Cardiac muscle cell (in vitro differentiated cells and primary cell): ENCODE data around the gene TRANK1. TPM values are rescaled to one million over a fixed set of nuclear protein-coding genes. Genes with fewer than 3 reads are reported as not detected.

ENCODE experiments used
- DNase-seq, 2 donors: peaks; one replicate each; pipeline versions ENCODE4 v3.0.0 to v3.0.0-alpha.2; 2010 to 2017; ENCODE audit warnings: low read depth in 1 of 2, low spot score in 1 of 2
- H3K27ac ChIP-seq: fragments of 200-600 bp; sonication (generic); 2 replicates; pipeline ENCODE4 v1.5.1; 2016
- H3K27me3 ChIP-seq: fragments of 200-600 bp; sonication (generic); 2 replicates; pipeline ENCODE4 v1.6.0; 2016; ENCODE audit warnings: control low read depth
- H3K36me3 ChIP-seq: fragments of 200-600 bp; sonication (generic); 2 replicates; pipeline ENCODE4 v1.5.1; 2016; ENCODE audit warnings: control low read depth
- H3K4me1 ChIP-seq: fragments of 200-600 bp; sonication (generic); 2 replicates; pipeline ENCODE4 v1.8.1; 2017; ENCODE audit warnings: low read depth, mild to moderate bottlenecking, mixed run types
- H3K4me3 ChIP-seq: fragments of 200-600 bp; sonication (generic); 2 replicates; pipeline ENCODE4 v1.5.1; 2016; ENCODE audit warnings: mild to moderate bottlenecking
- H3K9me3 ChIP-seq: fragments of 200-600 bp; sonication (generic); 2 replicates; pipeline ENCODE4 v1.5.1; 2017; ENCODE audit warnings: low read depth, mild to moderate bottlenecking, control low read depth
- polyA plus RNA-seq: library from polyadenylated mRNA; unstranded; fragments of >200 nt; fragmentation: Nextera tagmentation; extraction: Ambion mirVana; gene quantifications from 2 replicates; pipeline ENCODE4 v1.2.1, GENCODE V29; 2016
- total RNA-seq: library from RNA; depleted of rRNA; stranded (reverse); fragments of >200 nt; gene quantifications from 2 replicates; pipeline ENCODE4 v1.2.3, GENCODE V29; 2016
- TF ChIP-seq, protein P1 (sequence below): IDR thresholded peaks from 2 replicates; pipeline ENCODE4 v1.5.1; 2012; ENCODE audit warnings: low read depth, mild to moderate bottlenecking, low read length

TRANK1 gene
- total and polyA plus RNA-seq, 2 experiments from 2014 or later: 1.9 to 8.2 TPM

DNA sequence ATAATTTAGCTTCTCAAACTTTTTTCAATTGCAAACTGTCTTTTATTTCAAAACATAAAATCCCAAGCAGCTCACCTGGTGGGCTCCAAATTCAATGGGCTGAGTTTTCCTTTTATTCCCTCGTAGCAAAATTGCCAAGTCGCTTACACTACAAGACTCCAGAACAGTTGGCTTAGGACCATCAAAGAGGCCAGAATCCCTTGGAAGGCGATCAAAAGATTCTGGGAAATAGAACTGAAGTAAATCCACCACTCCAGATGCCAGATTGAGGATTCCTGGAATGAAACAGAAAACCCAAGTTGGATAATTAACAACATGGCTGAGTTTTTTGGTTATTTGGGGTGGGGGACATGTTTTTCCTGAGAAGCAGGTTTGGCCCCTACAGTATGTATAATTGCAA lies 92.8 kb downstream of the TRANK1 start:
- Histone ChIP-seq H3K27me3 (no peaks in the 10 kb centered on the region), H3K36me3 (peaks cover 5% of the 10 kb centered on the region), H3K9me3 (no peaks in the 10 kb centered on the region), H3K4me3 (no peak overlapping the region), H3K27ac (no peak overlapping the region), H3K4me1 (no peaks in the 10 kb centered on the region)
- TF ChIP-seq, protein P1, sequence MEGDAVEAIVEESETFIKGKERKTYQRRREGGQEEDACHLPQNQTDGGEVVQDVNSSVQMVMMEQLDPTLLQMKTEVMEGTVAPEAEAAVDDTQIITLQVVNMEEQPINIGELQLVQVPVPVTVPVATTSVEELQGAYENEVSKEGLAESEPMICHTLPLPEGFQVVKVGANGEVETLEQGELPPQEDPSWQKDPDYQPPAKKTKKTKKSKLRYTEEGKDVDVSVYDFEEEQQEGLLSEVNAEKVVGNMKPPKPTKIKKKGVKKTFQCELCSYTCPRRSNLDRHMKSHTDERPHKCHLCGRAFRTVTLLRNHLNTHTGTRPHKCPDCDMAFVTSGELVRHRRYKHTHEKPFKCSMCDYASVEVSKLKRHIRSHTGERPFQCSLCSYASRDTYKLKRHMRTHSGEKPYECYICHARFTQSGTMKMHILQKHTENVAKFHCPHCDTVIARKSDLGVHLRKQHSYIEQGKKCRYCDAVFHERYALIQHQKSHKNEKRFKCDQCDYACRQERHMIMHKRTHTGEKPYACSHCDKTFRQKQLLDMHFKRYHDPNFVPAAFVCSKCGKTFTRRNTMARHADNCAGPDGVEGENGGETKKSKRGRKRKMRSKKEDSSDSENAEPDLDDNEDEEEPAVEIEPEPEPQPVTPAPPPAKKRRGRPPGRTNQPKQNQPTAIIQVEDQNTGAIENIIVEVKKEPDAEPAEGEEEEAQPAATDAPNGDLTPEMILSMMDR: no peak
- DNase-seq: peak in 1 of 2 donors; percentile 33

DNA sequence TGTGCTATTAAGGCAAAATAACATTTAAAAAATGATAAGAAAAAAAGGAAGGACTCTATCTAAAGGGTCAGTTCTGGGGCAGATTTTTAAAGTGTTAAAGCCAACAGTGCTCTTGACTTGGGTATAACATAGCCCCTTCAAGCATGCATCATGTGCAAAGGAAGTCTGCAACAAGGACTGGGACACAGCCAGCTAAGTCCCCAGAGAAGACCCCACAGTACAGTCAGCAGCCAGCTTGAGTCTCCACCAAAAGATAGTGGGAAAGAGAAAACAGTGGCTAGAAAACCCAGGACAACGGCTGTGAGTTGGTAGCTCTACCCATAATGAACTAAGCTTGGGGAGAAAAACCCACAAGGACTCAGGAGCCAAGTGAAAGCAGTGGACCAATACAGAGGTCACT lies 94.1 kb downstream of the TRANK1 start:
- Histone ChIP-seq H3K4me1 (no peaks in the 10 kb centered on the region), H3K4me3 (no peak overlapping the region), H3K36me3 (peaks cover 5% of the 10 kb centered on the region), H3K9me3 (no peaks in the 10 kb centered on the region), H3K27me3 (no peaks in the 10 kb centered on the region), H3K27ac (no peak overlapping the region)
- TF ChIP-seq, protein P1: no peak
- DNase-seq: no peak

DNA sequence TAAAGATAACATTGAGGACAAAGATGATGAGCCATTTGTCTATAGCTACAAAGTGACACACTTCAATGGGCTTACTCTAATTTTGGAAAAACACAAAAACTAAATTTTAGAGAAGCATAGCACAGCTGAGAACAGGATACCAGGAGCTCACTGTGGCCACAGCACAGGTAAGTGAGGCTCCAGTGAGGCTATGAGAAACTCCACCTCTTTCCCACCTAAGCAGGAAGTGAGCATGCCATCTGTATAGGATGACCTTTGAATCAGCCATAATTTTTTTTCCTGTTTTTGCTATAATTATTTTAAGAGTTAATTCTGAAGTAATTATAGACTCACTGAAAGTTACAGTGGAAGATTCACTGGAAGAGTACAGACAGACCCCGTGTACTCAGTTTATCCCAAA lies 98.4 kb downstream of the TRANK1 start:
- H3K4me3 ChIP-seq: no peak overlapping the region
- no peaks in the 10 kb centered on the region for H3K27me3 ChIP-seq
- no peaks in the 10 kb centered on the region for H3K4me1 ChIP-seq
- DNase-seq: no peak
- TF ChIP-seq, protein P1: no peak
- no peaks in the 10 kb centered on the region for H3K9me3 ChIP-seq
- peaks cover 2% of the 10 kb centered on the region for H3K36me3 ChIP-seq
- no peak overlapping the region for H3K27ac ChIP-seq

DNA sequence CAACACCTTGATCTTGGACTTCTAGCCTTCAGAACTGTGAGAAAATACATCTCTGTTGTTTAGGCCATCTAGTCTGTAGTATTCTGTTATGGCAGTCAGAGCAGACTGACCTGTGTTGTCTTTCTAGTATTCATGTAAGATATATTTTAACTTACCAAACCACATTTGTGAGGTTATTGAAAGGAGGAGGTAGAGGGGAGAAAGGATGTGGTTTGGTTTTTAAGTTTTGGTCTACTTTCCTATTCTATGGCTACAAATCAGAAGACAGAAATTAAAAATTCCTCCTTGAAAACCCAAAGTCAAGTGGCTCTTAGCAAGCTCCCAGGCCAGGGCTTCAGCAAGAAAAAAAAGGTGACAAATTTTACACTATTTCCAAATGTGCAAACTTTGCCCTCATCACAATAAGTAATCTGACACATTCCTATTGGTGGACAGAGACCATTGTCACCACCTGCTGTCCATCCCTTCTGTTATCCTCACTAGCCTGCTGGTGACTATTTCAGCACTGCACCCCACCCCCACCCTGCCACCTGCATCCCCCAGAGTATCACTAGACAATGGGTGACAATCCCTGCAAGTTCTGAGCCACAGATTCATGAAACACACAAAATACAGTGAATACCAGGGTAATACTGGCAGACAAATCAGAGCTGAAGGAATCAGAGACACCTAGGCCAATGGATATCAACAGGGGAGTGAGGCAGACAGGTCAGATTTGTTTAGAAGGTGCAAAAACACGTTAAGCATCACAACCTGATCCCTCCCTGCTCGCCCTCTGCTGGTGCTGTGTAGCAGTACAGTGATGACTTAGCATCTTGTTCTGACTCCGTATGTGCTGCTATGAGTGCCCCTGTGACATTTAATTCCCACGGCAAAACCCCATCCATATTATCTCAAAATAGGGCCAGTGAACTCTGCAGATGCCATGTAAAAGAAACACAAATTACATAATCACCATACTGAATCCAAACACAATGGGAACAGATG lies 101.5 kb downstream of the TRANK1 start:
- peak; percentile 30 to 56 for DNase-seq
- Histone ChIP-seq H3K4me3 (no peak overlapping the region), H3K27me3 (no peaks in the 10 kb centered on the region), H3K36me3 (no peaks in the 10 kb centered on the region), H3K27ac (no peak overlapping the region), H3K9me3 (no peaks in the 10 kb centered on the region), H3K4me1 (no peaks in the 10 kb centered on the region)
- TF ChIP-seq, protein P1: peak; percentile 50

DNA sequence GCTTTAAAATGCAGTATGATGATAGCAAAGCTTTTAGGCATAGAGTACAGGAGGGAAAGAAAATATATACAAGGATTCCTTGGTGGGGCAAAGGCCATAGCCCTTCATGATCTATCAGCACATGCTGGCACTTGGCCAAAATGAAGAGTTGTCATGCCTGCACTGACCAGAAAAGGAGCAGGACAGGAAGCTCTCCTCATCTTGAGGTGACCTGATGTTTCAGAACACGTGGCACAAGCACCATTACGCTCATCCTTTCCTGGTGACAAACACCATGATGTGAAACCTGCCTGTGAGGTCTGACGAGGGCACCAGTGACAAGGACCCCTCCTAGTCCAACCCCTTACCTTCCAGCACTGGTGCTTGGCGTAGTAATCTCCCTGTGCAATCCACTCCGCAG lies 102.6 kb downstream of the TRANK1 start:
- no peaks in the 10 kb centered on the region for H3K36me3 ChIP-seq
- H3K27ac ChIP-seq: no peak overlapping the region
- TF ChIP-seq, protein P1: no peak
- no peak for DNase-seq
- H3K27me3 ChIP-seq: no peaks in the 10 kb centered on the region
- no peaks in the 10 kb centered on the region for H3K9me3 ChIP-seq
- no peaks in the 10 kb centered on the region for H3K4me1 ChIP-seq
- H3K4me3 ChIP-seq: no peak overlapping the region
